MM.1S (cell line): ENCODE measurements around the gene METTL17.
"Not testable (repeated sequence)": the region's sequence is repeated elsewhere in the genome, so short reads cannot be mapped to it uniquely, and the experiment has no call there.

ENCODE experiments used
- DNase-seq: peaks from one replicate; pipeline ENCODE4 v3.0.0-alpha.2; 2015
- H2AFZ ChIP-seq: fragments of 300-600 bp; sonication (generic); 2 replicates; pipeline ENCODE4 v1.6.0; 2016; ENCODE audit warnings: antibody characterized with exemption, low read length
- H3F3A ChIP-seq: fragments of 300-600 bp; sonication (generic); 2 replicates; pipeline ENCODE4 v1.6.1; 2016; ENCODE audit warnings: mild to moderate bottlenecking, antibody characterized with exemption, low read length, moderate library complexity, mixed read lengths; ENCODE audit not compliant: insufficient read depth
- H3K27ac ChIP-seq: fragments of 300-600 bp; sonication (generic); 2 replicates; pipeline ENCODE4 v1.5.1; 2016; ENCODE audit warnings: mild to moderate bottlenecking, low read length
- H3K27me3 ChIP-seq: fragments of 300-600 bp; sonication (generic); replicated peaks from 2 replicates; pipeline ENCODE4 v1.6.0; 2016; ENCODE audit warnings: low read length; ENCODE audit not compliant: insufficient read depth
- H3K36me3 ChIP-seq: fragments of 300-600 bp; sonication (generic); replicated peaks from 2 replicates; pipeline ENCODE4 v1.6.1; 2016; ENCODE audit warnings: mild to moderate bottlenecking, low read length, mixed read lengths; ENCODE audit not compliant: insufficient read depth
- H3K4me1 ChIP-seq: fragments of 300-600 bp; sonication (generic); 2 replicates; pipeline ENCODE4 v1.6.1; 2016; ENCODE audit warnings: low read length, mixed read lengths
- H3K4me2 ChIP-seq: fragments of 300-600 bp; sonication (generic); 2 replicates; pipeline ENCODE4 v1.6.0; 2016; ENCODE audit warnings: low read depth, low read length
- H3K4me3 ChIP-seq: fragments of 300-600 bp; sonication (generic); 2 replicates; pipeline ENCODE4 v1.5.1; 2016; ENCODE audit warnings: low read length, mixed read lengths
- H3K79me2 ChIP-seq: fragments of 300-600 bp; sonication (generic); 2 replicates; pipeline ENCODE4 v1.6.1; 2016; ENCODE audit warnings: mixed run types, low read length, mixed read lengths
- H3K9ac ChIP-seq: fragments of 300-600 bp; sonication (generic); 2 replicates; pipeline ENCODE4 v1.6.1; 2016; ENCODE audit warnings: low read length, mixed read lengths
- H3K9me2 ChIP-seq: fragments of 300-600 bp; sonication (generic); replicated peaks from 2 replicates; pipeline ENCODE4 v1.6.1; 2016; ENCODE audit warnings: mild to moderate bottlenecking, low read length, mixed read lengths; ENCODE audit not compliant: insufficient read depth
- H3K9me3 ChIP-seq: fragments of 300-600 bp; sonication (generic); replicated peaks from 2 replicates; pipeline ENCODE4 v1.6.1; 2016; ENCODE audit warnings: mild to moderate bottlenecking, low read length, mixed read lengths; ENCODE audit not compliant: insufficient read depth
- H4K20me1 ChIP-seq: fragments of 300-600 bp; sonication (generic); 2 replicates; pipeline ENCODE4 v1.6.1; 2016; ENCODE audit warnings: mild to moderate bottlenecking, low read length, moderate library complexity, mixed read lengths; ENCODE audit not compliant: insufficient read depth
- CTCF ChIP-seq: fragments of 300-600 bp; sonication (generic); IDR thresholded peaks from 2 replicates; pipeline ENCODE4 v1.5.1; 2016; ENCODE audit warnings: antibody characterized with exemption, low read length, mixed read lengths
- EZH2 ChIP-seq: fragments of 300-600 bp; sonication (generic); optimal IDR thresholded peaks from 2 replicates; pipeline ENCODE3; 2017; ENCODE audit warnings: low read depth, mild to moderate bottlenecking, antibody characterized with exemption, low read length, mixed read lengths
- EZH2phosphoT487 ChIP-seq: fragments of 300-600 bp; sonication (generic); IDR thresholded peaks from 2 replicates; pipeline ENCODE4 v1.6.1; 2018; ENCODE audit warnings: antibody characterized with exemption, low read length

METTL17 gene

GRCh38 chr14:20978687-20979086 lies 11.1 kb upstream of the METTL17 start:
- no peak for DNase-seq
- H3K9ac ChIP-seq, result no peak overlapping the region
- H3F3A ChIP-seq, result no peaks in the 10 kb centered on the region
- H3K9me2 ChIP-seq, result no peaks in the 10 kb centered on the region
- H3K27ac ChIP-seq, result no peak overlapping the region
- no peak overlapping the region for H3K4me3 ChIP-seq
- H2AFZ ChIP-seq, result no peak overlapping the region
- H3K27me3 ChIP-seq, result no peaks in the 10 kb centered on the region
- no peaks in the 10 kb centered on the region for H3K79me2 ChIP-seq
- no peak overlapping the region for H3K4me2 ChIP-seq
- TF ChIP-seq EZH2, result no peak
- no peak for TF ChIP-seq EZH2phosphoT487
- TF ChIP-seq CTCF, result no peak
- no peaks in the 10 kb centered on the region for H3K36me3 ChIP-seq
- no peaks in the 10 kb centered on the region for H3K4me1 ChIP-seq
- H4K20me1 ChIP-seq, result no peaks in the 10 kb centered on the region
- H3K9me3 ChIP-seq, result no peaks in the 10 kb centered on the region

- no peaks in the 10 kb centered on the region for H3K4me1 ChIP-seq
- H3K27ac ChIP-seq, result no peak overlapping the region
- H3K79me2 ChIP-seq, result no peaks in the 10 kb centered on the region
- TF ChIP-seq EZH2 (no peak), EZH2phosphoT487 (no peak), CTCF (no peak)
- no peaks in the 10 kb centered on the region for H3F3A ChIP-seq
- H4K20me1 ChIP-seq, result no peaks in the 10 kb centered on the region
- no peak overlapping the region for H3K4me2 ChIP-seq
- DNase-seq, result no peak
- no peak overlapping the region for H3K9ac ChIP-seq
- no peak overlapping the region for H3K4me3 ChIP-seq
- no peaks in the 10 kb centered on the region for H3K9me2 ChIP-seq
- no peaks in the 10 kb centered on the region for H3K36me3 ChIP-seq
- no peaks in the 10 kb centered on the region for H3K27me3 ChIP-seq
- no peak overlapping the region for H2AFZ ChIP-seq
- H3K9me3 ChIP-seq, result no peaks in the 10 kb centered on the region
Observed at GRCh38 chr14:20980906-20981305, 8.9 kb upstream of the METTL17 start.

GRCh38 chr14:20982646-20983369 lies 7.0 kb upstream of the METTL17 start:
- Histone ChIP-seq H4K20me1 (no peaks in the 10 kb centered on the region), H3K4me3 (no peak overlapping the region), H3K9me2 (no peaks in the 10 kb centered on the region), H3K79me2 (no peaks in the 10 kb centered on the region), H3K4me1 (no peaks in the 10 kb centered on the region), H2AFZ (no peak overlapping the region), H3F3A (no peaks in the 10 kb centered on the region), H3K27ac (no peak overlapping the region), H3K4me2 (no peak overlapping the region), H3K36me3 (no peaks in the 10 kb centered on the region), H3K9ac (no peak overlapping the region), H3K9me3 (no peaks in the 10 kb centered on the region), H3K27me3 (no peaks in the 10 kb centered on the region)
- TF ChIP-seq CTCF (no peak), EZH2phosphoT487 (no peak), EZH2 (no peak)
- DNase-seq, result no peak

- not testable (repeated sequence) for H3K27ac ChIP-seq, H3F3A ChIP-seq, H3K4me2 ChIP-seq
Observed at GRCh38 chr14:20985650-20986049, 4.1 kb upstream of the METTL17 start.

More at GRCh38 chr14:20985650-20986049, 4.1 kb upstream of the METTL17 start:
- not testable (repeated sequence) for H3K27me3 ChIP-seq, H3K9ac ChIP-seq, H4K20me1 ChIP-seq, H3K79me2 ChIP-seq, H2AFZ ChIP-seq, H3K9me2 ChIP-seq, H3K4me1 ChIP-seq, H3K9me3 ChIP-seq, H3K36me3 ChIP-seq, DNase-seq, H3K4me3 ChIP-seq
